B cell (primary cell): Measurements from ENCODE around the gene ZNF282. TPM values are rescaled to one million over a fixed set of nuclear protein-coding genes. Genes with fewer than 3 reads are reported as not detected.

Experiments
- ATAC-seq: fragments of 200-7000 bp; cut with Tn5 transposase; one replicate; pipeline ENCODE4 v1.10.0; 2021; ENCODE audit warnings: low read depth, mild to moderate bottlenecking, moderate number of reproducible peaks, moderate library complexity
- CTCF ChIA-PET: fragments of 350-600 bp; sonication (Branson Sonifier 250); formaldehyde crosslinking; loops from one replicate; lab custom pipeline; 2021; ENCODE audit warnings: antibody characterized with exemption, inconsistent platforms; lab: Charles Lee
- POLR2A ChIA-PET: fragments of 350-600 bp; sonication (Branson Sonifier 250); formaldehyde crosslinking; loops from one replicate; lab custom pipeline; 2021; ENCODE audit warnings: antibody characterized with exemption; lab: Charles Lee
- DNase-seq: peaks from one replicate; pipeline ENCODE4 v3.0.0; 2013
- H2AFZ ChIP-seq: 2 replicates; pipeline ENCODE4 v1.6.1; 2012; ENCODE audit warnings: mild to moderate bottlenecking, low read depth, low read length; ENCODE audit not compliant: insufficient read depth, poor library complexity, severe bottlenecking
- H3K27ac ChIP-seq, 2 donors: 1 replicate in 1 of 2; 2 replicates in 1 of 2; pipeline ENCODE4 v1.5.1; 2012 to 2013; ENCODE audit warnings: low read length in 2 of 2, mild to moderate bottlenecking in 2 of 2, moderate library complexity in 1 of 2
- H3K27me3 ChIP-seq, 4 experiments: fragments of 200-600 bp in 1 of 4; sonication (generic) in 1 of 4; replicated peaks in 1 of 4; 1 replicate in 2 of 4; 2 replicates in 2 of 4; pipeline versions ENCODE4 v1.6.1 to v1.7.0; 2013 to 2016; ENCODE audit warnings: low read length in 3 of 4, mild to moderate bottlenecking in 2 of 4, mixed read lengths in 1 of 4, moderate library complexity in 1 of 4; ENCODE audit not compliant: insufficient read depth in 4 of 4, control insufficient read depth in 3 of 4; ENCODE audit errors: control extremely low read depth in 1 of 4
- H3K36me3 ChIP-seq, 2 experiments: replicated peaks in 1 of 2; 1 replicate in 1 of 2; 2 replicates in 1 of 2; pipeline versions ENCODE4 v1.6.1 to v1.7.1; 2013; ENCODE audit warnings: low read length in 1 of 2; ENCODE audit not compliant: insufficient read depth in 2 of 2, control insufficient read depth in 1 of 2; ENCODE audit errors: control extremely low read depth in 1 of 2, extremely low read depth in 1 of 2
- H3K4me1 ChIP-seq, 2 donors: fragments of 200-600 bp in 1 of 2; sonication (generic) in 1 of 2; 1 replicate in 1 of 2; 2 replicates in 1 of 2; pipeline versions ENCODE4 v1.5.1 to v1.6.1; 2013 to 2017; ENCODE audit warnings: low read length in 2 of 2; ENCODE audit not compliant: control insufficient read depth in 2 of 2, insufficient read depth in 2 of 2
- H3K4me2 ChIP-seq: replicated peaks from 2 replicates; pipeline ENCODE3; 2012; ENCODE audit warnings: mild to moderate bottlenecking, low read depth, low read length; ENCODE audit not compliant: poor library complexity, severe bottlenecking
- H3K4me3 ChIP-seq, 5 experiments: fragments of 200-600 bp in 1 of 5; sonication (generic) in 1 of 5; 1 replicate in 3 of 5; 2 replicates in 2 of 5; pipeline versions ENCODE4 v1.5.1 to v1.7.0; 2011 to 2016; ENCODE audit warnings: low read length in 4 of 5, mild to moderate bottlenecking in 4 of 5, low read depth in 2 of 5, control low read depth in 1 of 5, moderate library complexity in 1 of 5; ENCODE audit not compliant: insufficient read depth in 1 of 5; ENCODE audit errors: control extremely low read depth in 1 of 5, extremely low read depth in 1 of 5
- H3K79me2 ChIP-seq: fragments of 200-600 bp; sonication (generic); one replicate; pipeline ENCODE4 v1.6.0; 2016; ENCODE audit warnings: low read length; ENCODE audit not compliant: control insufficient read depth, insufficient read depth
- H3K9ac ChIP-seq: fragments of 200-600 bp; sonication (generic); 2 replicates; pipeline ENCODE4 v1.6.1; 2017; ENCODE audit warnings: mild to moderate bottlenecking, low read length, moderate library complexity
- H3K9me3 ChIP-seq, 3 donors: one replicate each; pipeline versions ENCODE4 v1.6.1 to v1.7.1; 2013; ENCODE audit warnings: low read length in 2 of 3; ENCODE audit not compliant: control insufficient read depth in 2 of 3, insufficient read depth in 1 of 3; ENCODE audit errors: control extremely low read depth in 1 of 3
- H4K20me1 ChIP-seq: 2 replicates; pipeline ENCODE4 v1.6.0; 2012; ENCODE audit warnings: mild to moderate bottlenecking, low read length; ENCODE audit not compliant: insufficient read depth, control insufficient read depth, poor library complexity, severe bottlenecking
- H3K27ac Mint-ChIP-seq: one replicate; pipeline ENCODE4 v1.8.0; 2021; ENCODE audit warnings: mixed read lengths
- H3K27me3 Mint-ChIP-seq: one replicate; pipeline ENCODE4 v1.8.0; 2021; ENCODE audit warnings: mixed read lengths
- H3K4me1 Mint-ChIP-seq: one replicate; pipeline ENCODE4 v1.8.0; 2021; ENCODE audit warnings: mixed read lengths
- H3K4me3 Mint-ChIP-seq: one replicate; pipeline ENCODE4 v1.8.0; 2021; ENCODE audit warnings: mixed read lengths
- H3K9me3 Mint-ChIP-seq: one replicate; pipeline ENCODE4 v1.8.0; 2022; ENCODE audit warnings: mixed read lengths; ENCODE audit not compliant: insufficient read depth
- CTCF ChIP-seq: fragments of 200-600 bp; IDR thresholded peaks from one replicate; pipeline ENCODE4 v1.8.0; 2022; ENCODE audit warnings: antibody characterized with exemption, mild to moderate bottlenecking
- EZH2 ChIP-seq: IDR thresholded peaks from 2 replicates; pipeline ENCODE4 v1.6.1; 2012; ENCODE audit warnings: borderline replicate concordance, low read depth, mild to moderate bottlenecking, moderate library complexity, low read length; ENCODE audit not compliant: insufficient read depth, poor library complexity, severe bottlenecking
- WGBS: methylation state at CpG from one replicate; pipeline ENCODE4 v1.1.5; 2013; ENCODE audit warnings: missing lambda C conversion rate; ENCODE audit not compliant: insufficient coverage; 5-methylcytosine and 5-hydroxymethylcytosine counted together
- intact Hi-C: fragments of 100-400 bp; cut with micrococcal nuclease; formaldehyde crosslinking; loops from one replicate; pipeline ENCODE4 v1.10.0; 2022
- polyA plus RNA-seq: library from polyadenylated mRNA; depleted of rRNA; stranded (reverse); fragments of >200 nt; gene quantifications from 2 replicates; pipeline ENCODE4 v1.2.3, GENCODE V29; 2012
- total RNA-seq, 2 donors: library from RNA; stranded (reverse); fragments of 120-200 nt in 1 of 2; gene quantifications; 1 replicate in 1 of 2; 2 replicates in 1 of 2; pipeline versions ENCODE4 v1.2.3 to v1.2.4, GENCODE V29; 2013 to 2022

The ZNF282 gene
- total and polyA plus RNA-seq, 2 donors (not counting 1 experiment from before 2014, with no cell fraction given), result 8.3 to 25.7 TPM

DNA sequence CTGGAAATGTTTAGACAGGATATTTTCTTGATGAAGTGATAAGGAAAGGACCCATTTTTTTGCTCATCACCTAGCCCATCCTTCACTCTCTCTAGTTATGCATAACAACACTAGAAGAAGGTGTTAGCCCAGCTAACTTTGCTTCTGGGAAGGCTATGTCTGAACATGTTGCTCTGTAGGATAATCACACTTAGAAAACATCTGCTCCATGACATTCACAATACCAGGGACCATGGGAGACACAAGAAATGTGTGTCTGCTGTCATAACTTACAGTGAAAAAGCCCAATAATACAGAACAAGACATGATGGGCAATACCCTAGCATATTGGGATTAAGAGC, 13.9 kb upstream of the ZNF282 start:
- ChIA-PET CTCF (interaction anchor here (0.9 kb wide), 1 partner anchor 115 kb away, joined by 3 read pairs; no protein-coding TSS in a partner anchor), POLR2A (no interaction called here)
- no peak overlapping the region for H3K9ac ChIP-seq
- TF ChIP-seq CTCF, result no peak
- no peak for TF ChIP-seq EZH2
- H3K4me3 Mint-ChIP-seq, result no peak overlapping the region
- peaks cover 7 to 43% of the 10 kb centered on the region in 2 experiments for H3K36me3 ChIP-seq
- H4K20me1 ChIP-seq, result no peaks in the 10 kb centered on the region
- H3K9me3 ChIP-seq, result no peaks in the 10 kb centered on the region
- no peaks in the 10 kb centered on the region for H3K27me3 Mint-ChIP-seq
- no peaks in the 10 kb centered on the region for H3K4me1 ChIP-seq
- no peaks in the 10 kb centered on the region for H3K4me1 Mint-ChIP-seq
- DNase-seq, result no peak
- H3K27me3 ChIP-seq, result no peaks in the 10 kb centered on the region
- no peak overlapping the region for H3K4me2 ChIP-seq
- H3K27ac ChIP-seq, result no peak overlapping the region
- H3K4me3 ChIP-seq, result no peak overlapping the region
- intact Hi-C loops, result no loop called here
- no peaks in the 10 kb centered on the region for H3K9me3 Mint-ChIP-seq
- no peak for ATAC-seq
- H3K27ac Mint-ChIP-seq, result no peak overlapping the region
- H2AFZ ChIP-seq, result no peak overlapping the region
- H3K79me2 ChIP-seq, result no peaks in the 10 kb centered on the region

DNA sequence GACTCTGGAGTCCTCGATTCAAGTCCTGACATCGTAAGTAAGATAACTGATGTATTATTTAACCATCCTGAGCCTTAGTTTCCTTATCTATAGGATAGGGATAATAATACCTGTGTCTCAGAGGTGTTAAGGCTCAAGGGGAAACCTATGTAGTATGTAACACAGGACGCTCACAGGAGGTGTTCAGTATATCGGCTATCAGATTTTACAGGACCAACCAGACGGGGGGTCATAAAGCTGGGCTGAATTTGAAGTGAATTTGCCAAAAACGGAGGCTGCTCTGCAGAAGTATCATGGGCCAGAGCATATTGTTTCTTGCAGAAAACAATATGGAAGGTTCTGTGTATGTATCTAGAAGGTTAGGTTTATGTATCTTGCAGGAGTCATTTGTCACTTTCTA, 11.1 kb upstream of the ZNF282 start:
- DNase-seq (no peak), ATAC-seq (no peak)
- ChIA-PET POLR2A (no interaction called here), CTCF (no interaction called here)
- no peaks in the 10 kb centered on the region for H3K27me3 ChIP-seq
- H3K79me2 ChIP-seq, result no peaks in the 10 kb centered on the region
- no peak overlapping the region for H3K9ac ChIP-seq
- 93% methylated on average over 4 of the region's 6 CpGs for WGBS
- Mint-ChIP-seq H3K4me1 (no peaks in the 10 kb centered on the region), H3K27me3 (no peaks in the 10 kb centered on the region), H3K4me3 (no peak overlapping the region), H3K27ac (no peak overlapping the region), H3K9me3 (no peaks in the 10 kb centered on the region)
- H3K4me2 ChIP-seq, result no peak overlapping the region
- TF ChIP-seq CTCF (no peak), EZH2 (no peak)
- no peaks in the 10 kb centered on the region for H3K4me1 ChIP-seq
- H2AFZ ChIP-seq, result no peak overlapping the region
- H3K36me3 ChIP-seq, result peaks cover 7 to 19% of the 10 kb centered on the region in 2 experiments
- H3K4me3 ChIP-seq, result no peak overlapping the region
- H3K27ac ChIP-seq, result no peak overlapping the region
- intact Hi-C loops, result no loop called here
- no peaks in the 10 kb centered on the region for H3K9me3 ChIP-seq
- H4K20me1 ChIP-seq, result no peaks in the 10 kb centered on the region
